ENCODE data around the gene SCAMP4. TPM values are rescaled to one million over a fixed set of nuclear protein-coding genes. Genes with fewer than 3 reads are reported as not detected.

SCAMP4 gene
- total RNA-seq, 1 experiment from 2014 or later, result 63.3 TPM

GRCh38 chr19:1901940-1902404 lies 3.2 kb upstream of the SCAMP4 start:
- no peaks in the 10 kb centered on the region for H3K9me2 ChIP-seq (ENCODE audit: insufficient read depth)
- H2AFZ ChIP-seq (ENCODE audit: low read depth, low read length, poor library complexity, severe bottlenecking), result no peak overlapping the region
- no TSS peak for BruUV-seq (replicated peaks)
- DNase-seq (ENCODE audit: low read depth, low spot score) (no peak), ATAC-seq (no peak)
- intact Hi-C loops (cut with micrococcal nuclease), result no loop called here
- no peak overlapping the region for H3K9ac ChIP-seq (ENCODE audit: low read length)
- H3K36me3 ChIP-seq (ENCODE audit: control insufficient read depth in 1 of 2, insufficient read depth in 2 of 2, low read length in 2 of 2), result no peaks in the 10 kb centered on the region
- TF ChIP-seq MAX (IDR thresholded peaks at IDR 0.05), result no peak
- no peak for TF ChIP-seq RAD21 (IDR thresholded peaks at IDR 0.05; ENCODE audit: low read depth)
- no peak for TF ChIP-seq SP1 (IDR thresholded peaks at IDR 0.05; ENCODE audit: low read depth)
- TF ChIP-seq JUND (IDR thresholded peaks at IDR 0.05), result no peak
- no peak for TF ChIP-seq SIN3A (IDR thresholded peaks at IDR 0.05; ENCODE audit: low read depth)
- no peak for TF ChIP-seq ZFX (IDR thresholded peaks at IDR 0.05)
- TF ChIP-seq CEBPB (IDR thresholded peaks at IDR 0.05; ENCODE audit: low read depth), result no peak
- TF ChIP-seq TCF7L2 (IDR thresholded peaks at IDR 0.05; ENCODE audit: borderline replicate concordance, extremely low read depth, insufficient read depth, insufficient read length), result no peak
- TF ChIP-seq CTCF (IDR thresholded peaks at IDR 0.05 in 2 of 3, conservative IDR thresholded peaks at IDR 0.05 in 1 of 3; ENCODE audit: borderline replicate concordance in 1 of 3, insufficient read depth in 1 of 3, low read depth in 2 of 3, low read length in 2 of 3), result no peak
- no peak for TF ChIP-seq FOSL1 (IDR thresholded peaks at IDR 0.05; ENCODE audit: low read depth)
- no peak for TF ChIP-seq ZNF274 (IDR thresholded peaks at IDR 0.05; ENCODE audit: low read depth, low read length)
- no peak for TF ChIP-seq EZH2phosphoT487 (IDR thresholded peaks at IDR 0.05; ENCODE audit: borderline replicate concordance)
- TF ChIP-seq POLR2AphosphoS5 (IDR thresholded peaks at IDR 0.05; ENCODE audit: low read depth, low read length), result no peak
- no peak for TF ChIP-seq REST (IDR thresholded peaks at IDR 0.05; ENCODE audit: low read depth)
- no peak for TF ChIP-seq EZH2 (IDR thresholded peaks at IDR 0.05)
- TF ChIP-seq ELF1 (IDR thresholded peaks at IDR 0.05; ENCODE audit: borderline replicate concordance, low read depth), result no peak
- TF ChIP-seq EGR1 (IDR thresholded peaks at IDR 0.05; ENCODE audit: low read depth), result no peak
- CTCF ChIA-PET, result interaction anchor here (0.6 kb wide), 1 partner anchor 56 kb away, joined by 3 read pairs; no protein-coding TSS in a partner anchor
- H3K9me3 ChIP-seq (ENCODE audit: control insufficient read depth in 1 of 2, insufficient read depth in 1 of 2, low read depth in 1 of 2, low read length in 2 of 2), result no peaks in the 10 kb centered on the region
- H3K4me1 ChIP-seq (ENCODE audit: control insufficient read depth in 1 of 2, insufficient read depth in 2 of 2, low read length in 2 of 2), result peaks cover 21 to 32% of the 10 kb centered on the region in 2 experiments; a peak in 3 of 4 replicates
- H4K20me1 ChIP-seq (ENCODE audit: insufficient read depth), result no peaks in the 10 kb centered on the region
- no peak overlapping the region for H3K27ac ChIP-seq (ENCODE audit: low read depth, low read length)
- POLR2A ChIA-PET, result no interaction called here
- no peak overlapping the region for H3K4me3 ChIP-seq (replicated peaks in 1 of 2; ENCODE audit: low read depth in 1 of 2, low read length in 2 of 2)
- no peaks in the 10 kb centered on the region for H3K27me3 ChIP-seq (ENCODE audit: insufficient read depth, low read length)
- RAD21 ChIA-PET (ENCODE audit: low non-redundant PET in 1 of 2, low total read pairs in 2 of 2, uncharacterized antibody in 2 of 2, unreplicated experiment in 2 of 2), result no interaction called here
- peaks cover 14% of the 10 kb centered on the region for H3K79me2 ChIP-seq (ENCODE audit: insufficient read depth, low read length)
- H3K4me2 ChIP-seq (ENCODE audit: low read length), result no peak overlapping the region

All from HCT116 (cell line).